NOMO-1 treated with DMSO at 0.1 percent for 48 hours (cell line): Measurements from ENCODE around the gene SLC16A1.
"Not testable (repeated sequence)": the region's sequence is repeated elsewhere in the genome, so short reads cannot be mapped to it uniquely, and the experiment has no call there.

Experiments used
- DNase-seq: peaks from one replicate; lab custom pipeline; 2025; ENCODE audit not compliant: unreplicated experiment; lab: John Stamatoyannopoulos, UW

The SLC16A1 gene

GRCh38 chr1:112927462-112927990 is 28.5 kb downstream of the SLC16A1 start:
- no peak for DNase-seq

- no peak for DNase-seq
These were observed 29.1 kb downstream of the SLC16A1 start for GRCh38 chr1:112926858-112927257.

- no peak for DNase-seq
These were observed 31.0 kb downstream of the SLC16A1 start for GRCh38 chr1:112925015-112925414.

GRCh38 chr1:112923959-112924349 is 32.0 kb downstream of the SLC16A1 start:
- DNase-seq, result no peak

- no peak for DNase-seq
These were observed 32.6 kb downstream of the SLC16A1 start for GRCh38 chr1:112923234-112923958.

GRCh38 chr1:112911506-112912220 is 44.3 kb downstream of the SLC16A1 start:
- no peak for DNase-seq

- no peak for DNase-seq
These were observed 46.1 kb downstream of the SLC16A1 start for GRCh38 chr1:112909847-112910246.

- DNase-seq, result no peak
These were observed 49.8 kb downstream of the SLC16A1 start for GRCh38 chr1:112906150-112906698.

- DNase-seq, result no peak
These were observed 50.4 kb downstream of the SLC16A1 start for GRCh38 chr1:112905395-112906149.

GRCh38 chr1:112904831-112905261 is 51.1 kb downstream of the SLC16A1 start:
- DNase-seq, result no peak

- DNase-seq, result no peak
These were observed 51.7 kb downstream of the SLC16A1 start for GRCh38 chr1:112904071-112904830.

- DNase-seq, result no peak
These were observed 53.8 kb downstream of the SLC16A1 start for GRCh38 chr1:112902221-112902620.

- no peak for DNase-seq
These were observed 54.6 kb downstream of the SLC16A1 start for GRCh38 chr1:112901387-112901786.

GRCh38 chr1:112896783-112897182 is 59.2 kb downstream of the SLC16A1 start:
- DNase-seq, result no peak

GRCh38 chr1:112894561-112895011 is 61.4 kb downstream of the SLC16A1 start:
- no peak for DNase-seq

- no peak for DNase-seq
These were observed 62.0 kb downstream of the SLC16A1 start for GRCh38 chr1:112894010-112894292.

GRCh38 chr1:112893288-112894009 is 62.5 kb downstream of the SLC16A1 start:
- DNase-seq, result no peak

- DNase-seq, result not testable (repeated sequence)
These were observed 66.1 kb downstream of the SLC16A1 start for GRCh38 chr1:112889906-112890305.

- DNase-seq, result no peak
These were observed 66.8 kb downstream of the SLC16A1 start for GRCh38 chr1:112889052-112889768.
